ENCODE data around the gene LY6G5C. TPM values are rescaled to one million over a fixed set of nuclear protein-coding genes. Genes with fewer than 3 reads are reported as not detected.

The LY6G5C gene
- total and polyA plus RNA-seq, 9 of the 15 experiments (the other 6 are each of a cell fraction or from before 2014, with no cell fraction given) = 0.10 to 0.67 (median 0.46) TPM; not detected in 4

- no peak for TF ChIP-seq TCF7L2 (IDR thresholded peaks at IDR 0.05; ENCODE audit: low read depth, low read length)
- TF ChIP-seq ZNF41 (CRISPR knock-in tag; conservative IDR thresholded peaks at IDR 0.05) = no peak
- peak; percentile 59; the same call in 1 of the 2 replicates for TF ChIP-seq SMAD4 (CRISPR knock-in tag; conservative IDR thresholded peaks at IDR 0.05)
- no peak for TF ChIP-seq NR3C1 (CRISPR knock-in tag; IDR thresholded peaks at IDR 0.05)
- TF ChIP-seq NONO (IDR thresholded peaks at IDR 0.05; ENCODE audit: low read depth in 2 of 2, low read length in 1 of 2) = no peak
- TF ChIP-seq CEBPZ (IDR thresholded peaks at IDR 0.05; ENCODE audit: borderline replicate concordance, low read depth, low read length) = no peak
- peak; percentile 31; the same call in 1 of the 2 replicates for TF ChIP-seq CC2D1A (IDR thresholded peaks at IDR 0.05)
- TF ChIP-seq ILF3 (IDR thresholded peaks at IDR 0.05; ENCODE audit: borderline replicate concordance) = no peak
- peak; percentile 95 for TF ChIP-seq ZNF316 (IDR thresholded peaks at IDR 0.05)
- TF ChIP-seq CBX5 (IDR thresholded peaks at IDR 0.05; ENCODE audit: borderline replicate concordance, low read depth) = no peak
- no peak for TF ChIP-seq ZKSCAN8 (CRISPR knock-in tag; IDR thresholded peaks at IDR 0.05)
- TF ChIP-seq ZNF3 (CRISPR knock-in tag; IDR thresholded peaks at IDR 0.05) = no peak
- TF ChIP-seq SIX5 (IDR thresholded peaks at IDR 0.05; ENCODE audit: borderline replicate concordance in 1 of 2, insufficient read depth in 1 of 2, low read depth in 1 of 2, low read length in 2 of 2) = no peak
- TF ChIP-seq CTCF (IDR thresholded peaks at IDR 0.05 in 2 of 3, conservative IDR thresholded peaks at IDR 0.05 in 1 of 3; ENCODE audit: insufficient read depth in 2 of 3, low read depth in 1 of 3, low read length in 3 of 3) = no peak
- TF ChIP-seq IRF9 (tag; IDR thresholded peaks at IDR 0.05) = no peak
- TF ChIP-seq ZNF274 (IDR thresholded peaks at IDR 0.05; ENCODE audit: borderline replicate concordance, low read depth, low read length) = no peak
- TF ChIP-seq HLTF (IDR thresholded peaks at IDR 0.05) = no peak
- TF ChIP-seq ZBTB1 (CRISPR knock-in tag; IDR thresholded peaks at IDR 0.05; ENCODE audit: borderline replicate concordance, low read depth) = no peak
- TF ChIP-seq, protein P1, sequence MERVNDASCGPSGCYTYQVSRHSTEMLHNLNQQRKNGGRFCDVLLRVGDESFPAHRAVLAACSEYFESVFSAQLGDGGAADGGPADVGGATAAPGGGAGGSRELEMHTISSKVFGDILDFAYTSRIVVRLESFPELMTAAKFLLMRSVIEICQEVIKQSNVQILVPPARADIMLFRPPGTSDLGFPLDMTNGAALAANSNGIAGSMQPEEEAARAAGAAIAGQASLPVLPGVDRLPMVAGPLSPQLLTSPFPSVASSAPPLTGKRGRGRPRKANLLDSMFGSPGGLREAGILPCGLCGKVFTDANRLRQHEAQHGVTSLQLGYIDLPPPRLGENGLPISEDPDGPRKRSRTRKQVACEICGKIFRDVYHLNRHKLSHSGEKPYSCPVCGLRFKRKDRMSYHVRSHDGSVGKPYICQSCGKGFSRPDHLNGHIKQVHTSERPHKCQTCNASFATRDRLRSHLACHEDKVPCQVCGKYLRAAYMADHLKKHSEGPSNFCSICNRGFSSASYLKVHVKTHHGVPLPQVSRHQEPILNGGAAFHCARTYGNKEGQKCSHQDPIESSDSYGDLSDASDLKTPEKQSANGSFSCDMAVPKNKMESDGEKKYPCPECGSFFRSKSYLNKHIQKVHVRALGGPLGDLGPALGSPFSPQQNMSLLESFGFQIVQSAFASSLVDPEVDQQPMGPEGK (CRISPR knock-in tag; IDR thresholded peaks at IDR 0.05; ENCODE audit: borderline replicate concordance) = no peak
- no peak for TF ChIP-seq ZNF551 (CRISPR knock-in tag; IDR thresholded peaks at IDR 0.05)
- no peak for TF ChIP-seq MTA2 (IDR thresholded peaks at IDR 0.05; ENCODE audit: low read depth)
Measured at GRCh38 chr6:31727034-31727716, 46.3 kb upstream of the LY6G5C start (continued).
